OCI-LY3 (cell line): ENCODE measurements around the gene OPTN.

ENCODE experiments used
- CTCF ChIP-seq: fragments of 200-600, 300-600 bp; sonication (generic); IDR thresholded peaks from 2 replicates; pipeline ENCODE4 v1.5.1; 2014; ENCODE audit warnings: antibody characterized with exemption, low read length, low read depth
- EZH2phosphoT487 ChIP-seq: fragments of 200-600 bp; shearing (Covaris generic); IDR thresholded peaks from 2 replicates; pipeline ENCODE4 v1.6.1; 2018; ENCODE audit warnings: antibody characterized with exemption, mixed run types, low read depth

GRCh38 chr10:13086056-13086455 is 13.9 kb upstream of the OPTN start:
- TF ChIP-seq EZH2phosphoT487 (no peak), CTCF (no peak)
